Neural cell (in vitro differentiated cells): Measurements from ENCODE around the gene UHRF2.

Source experiments
- CTCF ChIP-seq: fragments of 450-650 bp; IDR thresholded peaks from 2 replicates; pipeline ENCODE4 v1.5.1; 2014; ENCODE audit warnings: antibody characterized with exemption, mild to moderate bottlenecking, moderate library complexity; ENCODE audit not compliant: poor library complexity, severe bottlenecking
- EP300 ChIP-seq: fragments of 450-650 bp; conservative IDR thresholded peaks from 2 replicates; pipeline ENCODE4 v1.6.1; 2014; ENCODE audit warnings: antibody characterized with exemption, mild to moderate bottlenecking, moderate library complexity; ENCODE audit not compliant: poor library complexity, severe bottlenecking
- EZH2 ChIP-seq: fragments of 200-600, 300-800 bp; shearing (Covaris generic), sonication (generic); IDR thresholded peaks from 2 replicates; pipeline ENCODE4 v1.6.1; 2014; ENCODE audit warnings: antibody characterized with exemption, low read length, borderline replicate concordance, mild to moderate bottlenecking; ENCODE audit not compliant: insufficient read depth, poor library complexity, severe bottlenecking
- POLR2AphosphoS5 ChIP-seq: IDR thresholded peaks from 2 replicates; pipeline ENCODE4 v1.6.1; 2012
- TAF1 ChIP-seq: IDR thresholded peaks from 2 replicates; pipeline ENCODE4 v1.6.1; 2012; ENCODE audit warnings: low read depth

DNA sequence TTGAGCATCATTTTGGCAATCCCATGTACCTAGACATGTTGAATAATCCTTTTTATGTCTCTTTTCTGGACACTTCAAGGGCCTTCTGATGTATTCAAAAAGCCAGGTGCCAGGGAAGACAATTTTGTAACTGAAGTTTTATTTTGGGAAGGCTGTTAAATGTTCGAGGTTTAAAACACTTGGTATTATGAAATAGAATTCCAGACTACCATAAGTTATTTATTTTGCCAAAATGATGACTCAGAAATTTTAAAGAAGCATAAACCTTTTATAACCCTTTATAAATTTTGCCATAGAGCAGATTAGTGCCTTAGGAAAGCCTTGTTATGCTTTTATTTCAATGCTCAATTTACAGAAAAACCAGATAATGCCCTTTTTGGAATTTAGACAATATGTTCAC lies 30.3 kb upstream of the UHRF2 start:
- TF ChIP-seq CTCF, result no peak
- TF ChIP-seq EZH2, result no peak
- TF ChIP-seq EP300, result no peak
- no peak for TF ChIP-seq POLR2AphosphoS5
- TF ChIP-seq TAF1, result no peak
